ENCODE measurements around the gene JAK1.
"Not testable (repeated sequence)": the region's sequence is repeated elsewhere in the genome, so short reads cannot be mapped to it uniquely, and the experiment has no call there.

JAK1 gene

DNA sequence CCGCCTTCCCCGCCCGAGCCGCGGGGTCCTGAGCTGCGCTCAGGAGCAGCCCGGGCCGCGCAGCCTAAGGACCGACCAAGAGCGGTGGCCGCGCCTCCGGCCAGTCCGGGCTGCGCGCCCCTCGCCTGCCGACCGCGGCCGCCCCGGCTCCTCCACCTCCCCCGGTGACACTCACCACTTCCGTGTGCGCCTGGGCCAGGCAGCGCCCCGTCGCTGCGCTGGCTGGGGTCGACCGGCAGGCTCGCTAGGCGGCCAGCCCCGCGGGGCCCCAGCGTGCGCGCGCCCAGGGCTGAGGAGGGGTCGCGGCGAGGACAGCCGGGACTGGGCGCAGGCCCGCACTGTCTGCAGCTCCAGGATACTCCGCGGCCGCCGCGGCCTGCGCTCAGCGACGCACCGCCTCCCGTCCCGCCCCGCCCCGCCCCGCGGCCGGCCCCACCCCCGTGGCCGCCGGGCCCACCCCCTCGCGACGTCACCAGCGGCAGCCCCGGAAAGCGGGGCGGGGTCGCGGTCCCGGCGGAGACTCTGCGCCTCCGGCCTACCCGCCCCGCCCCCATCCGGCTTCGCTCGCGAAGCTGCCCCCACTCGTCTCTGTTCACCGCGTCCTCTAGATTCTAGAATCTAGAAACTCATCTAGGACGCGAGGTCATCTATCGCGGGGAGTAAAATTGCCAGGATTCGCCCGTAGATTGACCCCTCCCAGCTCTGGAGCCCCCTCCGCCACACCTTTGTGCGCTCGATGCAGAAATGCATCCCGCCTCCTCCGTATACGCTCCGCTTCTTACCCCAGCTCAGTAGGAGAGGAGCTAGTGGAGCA, at the start of gene JAK1:
Gene JAK1, minus strand, starts transcription at position 392 of the 814 bp plus-strand sequence. CDS start 80,285 bp downstream, outside the sequence.
- no peak for DNase-seq (ENCODE audit: low read depth)

- DNase-seq (ENCODE audit: low read depth): no peak
Measured at GRCh38 chr1:65014321-65014720, 48.0 kb upstream of the JAK1 start.

DNA sequence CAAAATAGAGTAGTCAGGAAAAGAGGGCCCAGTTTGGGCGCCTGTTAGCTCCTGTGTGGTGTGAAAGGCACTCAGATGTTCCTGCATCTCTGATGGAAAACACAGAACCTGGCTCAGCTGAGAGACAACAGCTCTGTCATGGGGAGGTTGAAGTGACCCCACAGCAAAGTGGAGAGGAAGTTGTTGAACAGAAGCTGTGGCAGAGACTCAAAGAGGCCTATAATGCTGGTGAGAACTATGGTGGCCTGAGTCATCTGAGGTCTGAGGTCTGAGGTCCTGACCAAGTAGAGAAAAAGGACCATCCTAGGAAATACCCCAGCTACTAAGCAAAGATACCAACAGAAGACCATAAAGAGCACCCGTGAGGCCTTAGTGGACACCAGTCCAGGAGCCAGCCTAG, 45.6 kb upstream of the JAK1 start:
- no peak for DNase-seq (ENCODE audit: low read depth)

DNA sequence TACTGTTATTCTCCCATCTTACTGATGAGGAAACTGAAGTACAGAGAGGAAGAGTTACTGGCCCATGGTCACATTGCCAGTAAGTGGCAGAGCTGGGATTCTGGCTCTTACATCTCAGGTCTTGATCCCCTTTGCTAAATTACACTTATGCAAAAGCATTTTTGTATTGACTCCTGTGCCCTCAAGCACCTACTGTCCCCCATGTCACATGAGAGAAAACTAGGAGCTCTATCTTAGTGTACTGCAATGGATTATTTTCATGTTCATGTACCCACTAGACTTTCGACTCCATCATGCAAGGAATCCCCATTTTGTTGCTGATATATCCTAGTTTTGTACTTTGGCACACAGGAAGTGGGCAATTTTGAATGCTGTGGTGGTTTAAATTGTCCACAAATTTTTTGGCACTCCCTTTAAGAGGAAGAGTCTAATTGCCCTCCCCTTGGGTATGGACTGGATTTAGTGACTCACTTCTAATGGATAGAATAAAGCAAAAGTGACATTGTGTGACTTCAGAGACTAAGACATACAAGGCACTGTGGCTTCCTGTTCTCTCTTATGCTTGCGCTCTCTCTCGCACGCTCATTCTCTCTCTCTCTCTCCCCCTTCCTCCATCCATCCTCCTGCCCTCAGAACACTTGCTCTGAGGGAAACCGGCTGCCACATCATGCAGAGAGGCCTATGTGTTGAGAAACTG, 43.5 kb upstream of the JAK1 start:
- DNase-seq (ENCODE audit: low read depth): no peak

- DNase-seq (ENCODE audit: low read depth): no peak
Measured at GRCh38 chr1:65009176-65009575, 42.8 kb upstream of the JAK1 start.

DNA sequence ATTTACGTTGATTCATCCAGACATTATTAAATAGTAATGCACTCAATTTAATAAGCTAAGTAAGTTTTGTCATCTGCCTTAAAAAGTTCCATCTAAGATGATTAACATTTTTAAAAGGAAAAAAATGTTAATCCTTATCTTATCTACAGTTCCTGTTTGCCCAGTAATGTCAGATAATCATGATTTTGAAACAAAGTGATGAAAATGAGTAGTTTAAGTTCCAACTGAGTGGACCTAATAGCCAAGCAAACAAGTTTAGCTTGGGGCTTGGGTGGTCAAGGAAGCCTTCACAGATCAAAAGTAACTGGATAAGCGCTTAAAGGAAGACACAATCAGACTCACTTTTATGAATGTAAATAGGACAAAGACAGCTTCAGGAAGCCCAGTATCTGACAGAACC, 40.5 kb upstream of the JAK1 start:
- DNase-seq (ENCODE audit: low read depth): no peak

DNA sequence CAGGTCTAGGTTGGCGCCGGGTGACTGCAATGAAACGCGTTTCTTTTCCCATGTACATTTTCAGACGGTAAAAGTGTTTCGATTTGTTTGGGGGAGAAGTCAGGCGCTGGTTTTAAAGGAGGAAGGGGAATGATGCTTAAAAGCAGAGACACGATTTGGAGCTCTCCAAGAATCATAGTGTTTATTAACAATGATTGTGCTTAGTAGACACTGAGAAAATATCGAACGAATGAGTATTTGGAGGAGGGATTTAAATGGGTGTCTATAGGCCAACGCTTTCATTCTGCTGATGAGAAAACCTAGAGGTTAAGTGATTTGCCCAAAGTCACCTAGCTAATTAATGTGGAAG, 36.9 kb upstream of the JAK1 start:
- DNase-seq (ENCODE audit: low read depth): no peak

DNA sequence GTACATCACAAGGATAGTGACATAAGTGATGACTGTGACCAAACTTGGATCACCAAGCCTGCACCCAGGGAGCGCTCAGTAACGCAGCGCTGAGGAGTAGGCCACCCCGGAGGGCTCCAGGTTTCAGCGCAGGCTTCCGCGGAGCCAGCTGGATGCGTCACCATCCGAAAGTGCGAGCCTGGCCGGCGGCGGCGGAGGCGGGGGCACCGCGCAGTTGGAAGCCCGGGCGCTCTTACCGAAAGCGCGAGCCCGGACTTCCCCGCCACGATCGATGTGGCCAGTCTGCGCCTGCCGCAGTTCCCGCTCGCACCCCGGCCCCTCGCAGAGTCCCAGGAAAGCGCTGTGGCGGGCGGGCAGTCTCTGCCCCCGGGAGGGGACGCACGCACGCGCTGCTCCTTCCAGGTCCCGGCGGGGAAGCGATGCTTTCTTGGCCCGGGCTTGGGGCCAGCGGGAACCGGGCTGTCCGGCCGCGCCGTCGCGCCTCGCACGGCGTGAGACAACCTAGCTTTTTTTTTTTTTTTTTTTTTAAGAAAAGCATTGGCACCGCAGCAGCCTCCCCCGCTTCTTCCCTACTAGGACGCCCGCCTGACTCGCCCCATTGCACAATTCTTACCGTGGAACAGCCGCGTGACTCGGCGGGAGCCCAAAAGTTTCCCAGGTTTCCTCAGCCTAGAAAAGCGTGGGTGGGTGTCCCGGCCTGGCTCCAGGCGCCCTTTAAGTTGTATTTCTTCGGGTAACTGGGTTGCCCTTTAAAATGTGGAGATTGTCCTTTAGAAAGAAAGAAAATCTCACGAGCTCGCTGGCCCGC, 36.4 kb upstream of the JAK1 start:
- no peak for DNase-seq (ENCODE audit: low read depth)

- no peak for DNase-seq (ENCODE audit: low read depth)
Measured at GRCh38 chr1:65002156-65002507, 35.8 kb upstream of the JAK1 start.

GRCh38 chr1:65001231-65001792, 35.0 kb upstream of the JAK1 start:
- no peak for DNase-seq (ENCODE audit: low read depth)

GRCh38 chr1:64998425-64998948, 32.1 kb upstream of the JAK1 start:
- DNase-seq (ENCODE audit: low read depth): not testable (repeated sequence)

DNA sequence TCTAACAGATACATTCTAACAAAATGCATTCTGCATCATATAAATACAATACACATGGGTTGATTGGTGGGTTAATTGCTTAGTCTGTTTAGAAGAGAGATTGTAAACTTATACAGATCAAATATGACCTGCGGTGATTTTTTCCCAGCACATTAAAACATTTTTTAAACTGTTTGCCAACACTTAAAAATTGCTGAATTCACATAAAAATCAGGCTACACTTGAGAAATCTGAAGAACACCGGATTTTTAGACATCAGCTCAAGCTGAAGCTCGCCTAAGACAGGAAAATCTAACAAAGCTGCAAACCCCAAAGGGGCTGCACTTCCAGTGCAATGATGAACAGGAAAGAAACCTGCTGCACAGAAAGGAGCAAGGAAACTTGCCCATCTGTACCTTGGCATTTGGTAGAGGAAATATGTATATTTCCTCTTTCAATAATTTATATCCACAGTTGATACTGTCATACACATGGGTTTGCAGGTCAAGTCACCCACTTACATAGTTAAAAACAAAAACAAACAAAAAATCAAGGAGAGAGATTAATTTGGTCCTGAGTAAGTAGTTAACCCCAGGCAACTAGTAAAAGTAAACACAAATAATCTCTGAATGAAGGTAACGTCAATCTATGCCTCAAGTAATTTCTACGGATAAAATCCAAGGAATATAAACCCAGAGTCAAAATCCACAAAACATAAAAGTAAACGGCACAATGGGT, 30.4 kb upstream of the JAK1 start:
- DNase-seq (ENCODE audit: low read depth): no peak

DNA sequence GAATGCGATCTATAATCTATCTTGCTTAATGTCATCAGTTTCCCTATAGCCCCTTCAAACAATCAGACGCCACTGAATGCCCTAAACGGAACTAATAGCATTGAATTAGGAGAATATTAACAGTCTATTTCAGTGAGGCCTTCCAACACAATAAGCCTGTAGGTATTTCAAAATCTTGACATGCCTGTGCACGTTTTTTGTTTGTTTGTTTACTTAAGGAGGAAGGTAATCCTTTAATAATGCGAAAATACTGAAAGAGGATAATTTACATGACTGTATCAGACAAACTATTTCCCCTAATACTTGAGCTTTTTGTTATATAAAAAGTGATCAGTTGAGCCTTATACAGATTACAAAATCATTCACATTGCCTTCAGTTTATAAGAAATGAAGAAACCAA, 29.0 kb upstream of the JAK1 start:
- DNase-seq (ENCODE audit: low read depth): no peak

GRCh38 chr1:64986903-64987871, 20.8 kb upstream of the JAK1 start:
- no peak for DNase-seq (ENCODE audit: low read depth)

GRCh38 chr1:64984737-64985136, 18.4 kb upstream of the JAK1 start:
- DNase-seq (ENCODE audit: low read depth): no peak

DNA sequence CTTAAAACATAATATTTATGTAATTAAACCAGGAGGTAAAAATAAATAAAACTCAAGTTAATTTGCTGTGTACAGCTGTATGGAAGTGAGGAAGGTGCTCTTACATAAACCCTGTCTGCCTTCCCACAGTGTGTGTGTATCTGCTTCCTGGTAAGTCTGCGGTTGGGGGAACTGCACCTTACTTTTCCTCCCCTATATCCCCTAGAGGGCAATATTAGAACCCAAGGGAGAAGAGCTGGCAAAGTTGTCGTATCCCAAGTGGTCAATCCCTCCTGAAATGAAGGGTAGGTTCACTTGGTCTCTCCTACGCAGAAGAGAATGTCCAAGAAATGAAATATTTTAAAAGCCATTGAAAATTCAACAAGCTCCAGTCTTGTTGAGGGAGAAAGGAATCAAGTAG, 17.8 kb upstream of the JAK1 start:
- no peak for DNase-seq (ENCODE audit: low read depth)

DNA sequence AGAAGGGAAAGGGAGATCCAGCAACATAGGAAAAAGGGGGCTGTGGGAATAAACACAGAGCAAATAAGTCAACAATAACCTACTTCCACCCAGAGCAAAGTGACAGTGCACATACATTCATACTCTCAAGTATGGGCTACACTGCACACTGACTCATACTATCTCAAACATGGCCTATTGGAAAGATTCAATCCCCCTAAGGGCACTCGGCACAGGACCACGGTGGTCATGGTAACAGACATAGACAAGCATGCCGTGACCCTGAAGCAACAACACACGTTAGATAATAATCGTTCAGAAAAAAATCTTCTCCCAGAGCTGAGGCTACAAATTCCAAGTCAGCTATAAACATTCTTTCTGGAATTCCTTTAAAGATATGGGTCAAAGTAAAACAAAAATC, 16.8 kb upstream of the JAK1 start:
- DNase-seq (ENCODE audit: low read depth): peak; percentile 68

GRCh38 chr1:64981601-64982533, 15.5 kb upstream of the JAK1 start:
- no peak for DNase-seq (ENCODE audit: low read depth)

Data from non-pigmented ciliary epithelial cell (primary cell).